ENCODE measurements around the gene ZNF682. TPM values are rescaled to one million over a fixed set of nuclear protein-coding genes. Genes with fewer than 3 reads are reported as not detected.
"Not testable (repeated sequence)": the region's sequence is repeated elsewhere in the genome, so short reads cannot be mapped to it uniquely, and the experiment has no call there.

The ZNF682 gene
- total RNA-seq, 4 donors from 2014 or later: 1.5 to 14.1 (median 11.3) TPM

- TF ChIP-seq, protein P1, sequence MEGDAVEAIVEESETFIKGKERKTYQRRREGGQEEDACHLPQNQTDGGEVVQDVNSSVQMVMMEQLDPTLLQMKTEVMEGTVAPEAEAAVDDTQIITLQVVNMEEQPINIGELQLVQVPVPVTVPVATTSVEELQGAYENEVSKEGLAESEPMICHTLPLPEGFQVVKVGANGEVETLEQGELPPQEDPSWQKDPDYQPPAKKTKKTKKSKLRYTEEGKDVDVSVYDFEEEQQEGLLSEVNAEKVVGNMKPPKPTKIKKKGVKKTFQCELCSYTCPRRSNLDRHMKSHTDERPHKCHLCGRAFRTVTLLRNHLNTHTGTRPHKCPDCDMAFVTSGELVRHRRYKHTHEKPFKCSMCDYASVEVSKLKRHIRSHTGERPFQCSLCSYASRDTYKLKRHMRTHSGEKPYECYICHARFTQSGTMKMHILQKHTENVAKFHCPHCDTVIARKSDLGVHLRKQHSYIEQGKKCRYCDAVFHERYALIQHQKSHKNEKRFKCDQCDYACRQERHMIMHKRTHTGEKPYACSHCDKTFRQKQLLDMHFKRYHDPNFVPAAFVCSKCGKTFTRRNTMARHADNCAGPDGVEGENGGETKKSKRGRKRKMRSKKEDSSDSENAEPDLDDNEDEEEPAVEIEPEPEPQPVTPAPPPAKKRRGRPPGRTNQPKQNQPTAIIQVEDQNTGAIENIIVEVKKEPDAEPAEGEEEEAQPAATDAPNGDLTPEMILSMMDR (IDR thresholded peaks at IDR 0.05): peak in 2 of 5 experiments; percentile 16 to 34
- no peak for TF ChIP-seq POLR2A (IDR thresholded peaks at IDR 0.05)
- peak; percentile 50 to 67 for TF ChIP-seq EP300 (IDR thresholded peaks at IDR 0.05)
- Histone ChIP-seq H3K4me1 (peaks cover 0 to 11% (median 0%) of the 10 kb centered on the region in 4 donors), H3K9me3 (no peaks in the 10 kb centered on the region), H3K27me3 (no peaks in the 10 kb centered on the region), H3K27ac (peak overlapping the region in 3 of 4 donors; percentile 66 to 75 (median 69)), H3K36me3 (no peaks in the 10 kb centered on the region), H3K4me3 (peak overlapping the region; percentile 34 to 84 (median 54))
- DNase-seq (ENCODE audit: low spot score in 2 of 2): peak; percentile 84 to 89
- WGBS, 2 donors: 0% methylated on average over 30 to 31 of the region's 43 CpGs
These were observed 12.8 kb upstream of the ZNF682 start for GRCh38 chr19:20051841-20052768.

GRCh38 chr19:20045742-20046141 lies 6.4 kb upstream of the ZNF682 start:
- H3K36me3 ChIP-seq; H3K4me1 ChIP-seq; H3K27ac ChIP-seq; H3K4me3 ChIP-seq; H3K9me3 ChIP-seq; DNase-seq (ENCODE audit: low spot score in 2 of 2): not testable (repeated sequence)
- H3K27me3 ChIP-seq: peaks cover 0 to 16% of the 10 kb centered on the region in 2 donors
- WGBS, 2 donors: 61 to 67% methylated on average over 5 of the region's 5 CpGs

DNA sequence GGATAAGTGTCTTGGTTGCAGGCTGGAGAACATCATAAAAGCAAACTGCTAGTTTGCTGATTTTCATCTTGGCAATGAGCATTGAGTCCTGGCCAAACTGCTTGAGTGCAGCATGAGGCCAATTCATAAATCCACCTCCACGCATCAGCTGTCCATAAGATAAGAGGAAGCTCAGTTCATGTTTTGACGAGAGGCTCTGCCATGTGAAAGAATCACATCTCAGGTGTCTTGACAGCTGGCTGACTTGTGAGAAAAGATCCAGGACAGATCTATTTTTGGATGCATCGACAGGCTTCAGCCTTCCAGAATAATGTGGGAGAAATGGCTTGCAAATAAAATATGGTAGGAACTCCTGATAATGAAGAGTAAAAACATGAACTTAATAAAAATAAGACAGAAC lies 5.4 kb upstream of the ZNF682 start:
- 82 to 83% methylated on average over 3 of the region's 3 CpGs for WGBS, 2 donors
- Histone ChIP-seq H3K36me3 (no peaks in the 10 kb centered on the region), H3K27ac (no peak overlapping the region), H3K4me3 (no peak overlapping the region), H3K4me1 (peaks cover 0 to 3% (median 0%) of the 10 kb centered on the region in 4 donors), H3K9me3 (no peaks in the 10 kb centered on the region), H3K27me3 (peaks cover 0 to 16% of the 10 kb centered on the region in 2 donors)
- TF ChIP-seq POLR2A (IDR thresholded peaks at IDR 0.05) (no peak), EP300 (IDR thresholded peaks at IDR 0.05) (no peak)
- TF ChIP-seq, protein P1 (IDR thresholded peaks at IDR 0.05): no peak
- DNase-seq (ENCODE audit: low spot score in 2 of 2): no peak

- Histone ChIP-seq H3K4me1 (peaks cover 0 to 16% (median 0%) of the 10 kb centered on the region in 4 donors), H3K27me3 (peaks cover 0 to 8% of the 10 kb centered on the region in 2 donors), H3K9me3 (no peaks in the 10 kb centered on the region), H3K4me3 (peak overlapping the region; percentile 51 to 82 (median 66)), H3K36me3 (peaks cover 0 to 22% (median 0%) of the 10 kb centered on the region in 3 donors), H3K27ac (peak overlapping the region; percentile 55 to 86 (median 72))
- WGBS, 2 donors: 0 to 3% methylated on average over 5 to 26 of the region's 26 CpGs
- DNase-seq (ENCODE audit: low spot score in 2 of 2): no peak
- TF ChIP-seq, protein P1 (IDR thresholded peaks at IDR 0.05): no peak
- TF ChIP-seq POLR2A (IDR thresholded peaks at IDR 0.05) (no peak), EP300 (IDR thresholded peaks at IDR 0.05) (no peak)
These were observed 725 bp downstream of the ZNF682 start for GRCh38 chr19:20038358-20039202.

DNA sequence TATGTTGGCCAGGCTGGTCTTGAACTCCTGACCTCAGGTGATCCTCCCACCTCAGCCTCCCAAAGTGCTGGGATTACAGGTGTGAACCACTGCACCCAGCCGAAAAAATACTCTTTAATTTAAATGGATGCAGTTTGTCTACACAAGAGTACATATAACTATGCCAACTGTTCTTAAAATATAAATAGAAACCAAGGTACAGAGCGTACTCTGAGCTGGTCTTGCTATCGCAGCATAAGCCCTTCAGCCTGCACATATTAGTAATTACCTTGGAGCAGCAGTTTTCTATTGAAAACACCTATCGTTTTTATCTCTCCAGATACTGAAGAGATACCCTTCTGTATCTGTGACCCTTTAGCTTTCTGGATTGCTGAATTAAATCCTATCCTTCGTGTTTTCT lies 3.4 kb downstream of the ZNF682 start:
- 95 to 97% methylated on average over 5 of the region's 5 CpGs for WGBS, 2 donors
- DNase-seq (ENCODE audit: low spot score in 2 of 2): no peak
- Histone ChIP-seq H3K4me3 (no peak overlapping the region), H3K36me3 (peaks cover 0 to 48% (median 0%) of the 10 kb centered on the region in 3 donors), H3K27me3 (no peaks in the 10 kb centered on the region), H3K9me3 (no peaks in the 10 kb centered on the region), H3K4me1 (peaks cover 0 to 16% (median 0%) of the 10 kb centered on the region in 4 donors), H3K27ac (no peak overlapping the region)
- TF ChIP-seq, protein P1 (IDR thresholded peaks at IDR 0.05): no peak
- TF ChIP-seq POLR2A (IDR thresholded peaks at IDR 0.05) (no peak), EP300 (IDR thresholded peaks at IDR 0.05) (no peak)
